MM.1S (cell line): ENCODE results near the gene RAC3.

Experiments
- DNase-seq: peaks from one replicate; pipeline ENCODE4 v3.0.0-alpha.2; 2015
- H2AFZ ChIP-seq: fragments of 300-600 bp; sonication (generic); 2 replicates; pipeline ENCODE4 v1.6.0; 2016; ENCODE audit warnings: antibody characterized with exemption, low read length
- H3F3A ChIP-seq: fragments of 300-600 bp; sonication (generic); 2 replicates; pipeline ENCODE4 v1.6.1; 2016; ENCODE audit warnings: mild to moderate bottlenecking, antibody characterized with exemption, low read length, moderate library complexity, mixed read lengths; ENCODE audit not compliant: insufficient read depth
- H3K27ac ChIP-seq: fragments of 300-600 bp; sonication (generic); 2 replicates; pipeline ENCODE4 v1.5.1; 2016; ENCODE audit warnings: mild to moderate bottlenecking, low read length
- H3K27me3 ChIP-seq: fragments of 300-600 bp; sonication (generic); replicated peaks from 2 replicates; pipeline ENCODE4 v1.6.0; 2016; ENCODE audit warnings: low read length; ENCODE audit not compliant: insufficient read depth
- H3K36me3 ChIP-seq: fragments of 300-600 bp; sonication (generic); replicated peaks from 2 replicates; pipeline ENCODE4 v1.6.1; 2016; ENCODE audit warnings: mild to moderate bottlenecking, low read length, mixed read lengths; ENCODE audit not compliant: insufficient read depth
- H3K4me1 ChIP-seq: fragments of 300-600 bp; sonication (generic); 2 replicates; pipeline ENCODE4 v1.6.1; 2016; ENCODE audit warnings: low read length, mixed read lengths
- H3K4me2 ChIP-seq: fragments of 300-600 bp; sonication (generic); 2 replicates; pipeline ENCODE4 v1.6.0; 2016; ENCODE audit warnings: low read depth, low read length
- H3K4me3 ChIP-seq: fragments of 300-600 bp; sonication (generic); 2 replicates; pipeline ENCODE4 v1.5.1; 2016; ENCODE audit warnings: low read length, mixed read lengths
- H3K79me2 ChIP-seq: fragments of 300-600 bp; sonication (generic); 2 replicates; pipeline ENCODE4 v1.6.1; 2016; ENCODE audit warnings: mixed run types, low read length, mixed read lengths
- H3K9ac ChIP-seq: fragments of 300-600 bp; sonication (generic); 2 replicates; pipeline ENCODE4 v1.6.1; 2016; ENCODE audit warnings: low read length, mixed read lengths
- H3K9me2 ChIP-seq: fragments of 300-600 bp; sonication (generic); replicated peaks from 2 replicates; pipeline ENCODE4 v1.6.1; 2016; ENCODE audit warnings: mild to moderate bottlenecking, low read length, mixed read lengths; ENCODE audit not compliant: insufficient read depth
- H3K9me3 ChIP-seq: fragments of 300-600 bp; sonication (generic); replicated peaks from 2 replicates; pipeline ENCODE4 v1.6.1; 2016; ENCODE audit warnings: mild to moderate bottlenecking, low read length, mixed read lengths; ENCODE audit not compliant: insufficient read depth
- H4K20me1 ChIP-seq: fragments of 300-600 bp; sonication (generic); 2 replicates; pipeline ENCODE4 v1.6.1; 2016; ENCODE audit warnings: mild to moderate bottlenecking, low read length, moderate library complexity, mixed read lengths; ENCODE audit not compliant: insufficient read depth
- EZH2 ChIP-seq: fragments of 300-600 bp; sonication (generic); optimal IDR thresholded peaks from 2 replicates; pipeline ENCODE3; 2017; ENCODE audit warnings: low read depth, mild to moderate bottlenecking, antibody characterized with exemption, low read length, mixed read lengths
- EZH2phosphoT487 ChIP-seq: fragments of 300-600 bp; sonication (generic); IDR thresholded peaks from 2 replicates; pipeline ENCODE4 v1.6.1; 2018; ENCODE audit warnings: antibody characterized with exemption, low read length
- TF ChIP-seq, protein P1 (sequence below): fragments of 300-600 bp; sonication (generic); IDR thresholded peaks from 2 replicates; pipeline ENCODE4 v1.5.1; 2016; ENCODE audit warnings: antibody characterized with exemption, low read length, mixed read lengths

Gene RAC3

DNA sequence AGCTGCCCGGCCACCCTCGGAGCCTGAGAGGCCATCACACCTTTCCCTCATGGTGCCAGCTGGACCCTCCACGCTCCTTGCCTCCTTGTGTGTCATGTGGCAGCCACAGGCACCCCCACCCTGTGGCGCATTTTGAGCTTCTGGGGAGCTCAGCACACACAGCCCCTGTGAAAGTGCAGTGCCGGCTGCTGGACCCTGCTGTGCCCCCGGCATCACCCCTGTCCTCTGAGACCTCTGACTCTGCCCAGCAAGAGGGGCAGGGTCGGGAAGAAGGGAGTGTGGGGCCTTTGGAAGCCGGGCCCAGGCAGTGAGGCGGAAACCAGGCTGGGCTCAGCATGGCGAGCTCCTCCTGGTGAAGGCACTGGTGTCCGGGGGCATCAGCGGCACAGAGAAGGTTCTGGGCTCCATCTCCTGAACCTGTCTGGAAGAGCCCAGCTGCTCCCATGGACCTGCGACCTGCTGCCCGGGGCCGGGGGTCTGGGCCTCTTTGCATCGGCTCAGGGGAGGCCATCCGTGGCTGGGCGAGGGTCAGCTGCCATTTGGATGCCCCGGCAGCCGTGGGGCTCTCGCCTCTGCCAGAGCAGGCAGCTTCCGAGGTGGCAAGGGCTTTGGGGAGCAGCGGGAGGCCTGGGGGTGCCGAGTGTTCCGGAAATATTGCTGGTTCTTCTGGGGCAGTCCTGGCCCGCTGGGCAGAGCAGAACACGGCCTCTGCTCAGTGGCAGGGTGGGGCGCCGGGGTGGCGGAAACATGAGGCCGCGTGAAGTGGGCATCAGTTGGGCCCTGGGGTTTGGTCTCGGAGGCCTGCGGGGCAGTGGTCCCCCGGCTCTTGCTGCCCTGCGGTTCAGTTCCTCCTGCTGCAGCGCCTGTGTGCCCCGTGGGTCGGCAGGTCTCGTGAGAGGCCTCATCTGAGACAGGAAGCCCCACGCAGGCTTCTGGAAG, 26.7 kb upstream of the RAC3 start:
- no peaks in the 10 kb centered on the region for H3K79me2 ChIP-seq
- no peaks in the 10 kb centered on the region for H3K4me1 ChIP-seq
- H3K9ac ChIP-seq: no peak overlapping the region
- H3K9me3 ChIP-seq: no peaks in the 10 kb centered on the region
- H3K4me3 ChIP-seq: no peak overlapping the region
- H3F3A ChIP-seq: no peaks in the 10 kb centered on the region
- H3K9me2 ChIP-seq: no peaks in the 10 kb centered on the region
- H3K4me2 ChIP-seq: no peak overlapping the region
- DNase-seq: no peak
- H3K27me3 ChIP-seq: no peaks in the 10 kb centered on the region
- H3K36me3 ChIP-seq: no peaks in the 10 kb centered on the region
- H2AFZ ChIP-seq: no peak overlapping the region
- TF ChIP-seq EZH2phosphoT487: no peak
- TF ChIP-seq, protein P1, sequence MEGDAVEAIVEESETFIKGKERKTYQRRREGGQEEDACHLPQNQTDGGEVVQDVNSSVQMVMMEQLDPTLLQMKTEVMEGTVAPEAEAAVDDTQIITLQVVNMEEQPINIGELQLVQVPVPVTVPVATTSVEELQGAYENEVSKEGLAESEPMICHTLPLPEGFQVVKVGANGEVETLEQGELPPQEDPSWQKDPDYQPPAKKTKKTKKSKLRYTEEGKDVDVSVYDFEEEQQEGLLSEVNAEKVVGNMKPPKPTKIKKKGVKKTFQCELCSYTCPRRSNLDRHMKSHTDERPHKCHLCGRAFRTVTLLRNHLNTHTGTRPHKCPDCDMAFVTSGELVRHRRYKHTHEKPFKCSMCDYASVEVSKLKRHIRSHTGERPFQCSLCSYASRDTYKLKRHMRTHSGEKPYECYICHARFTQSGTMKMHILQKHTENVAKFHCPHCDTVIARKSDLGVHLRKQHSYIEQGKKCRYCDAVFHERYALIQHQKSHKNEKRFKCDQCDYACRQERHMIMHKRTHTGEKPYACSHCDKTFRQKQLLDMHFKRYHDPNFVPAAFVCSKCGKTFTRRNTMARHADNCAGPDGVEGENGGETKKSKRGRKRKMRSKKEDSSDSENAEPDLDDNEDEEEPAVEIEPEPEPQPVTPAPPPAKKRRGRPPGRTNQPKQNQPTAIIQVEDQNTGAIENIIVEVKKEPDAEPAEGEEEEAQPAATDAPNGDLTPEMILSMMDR: no peak
- no peak for TF ChIP-seq EZH2
- no peak overlapping the region for H3K27ac ChIP-seq
- H4K20me1 ChIP-seq: no peaks in the 10 kb centered on the region

DNA sequence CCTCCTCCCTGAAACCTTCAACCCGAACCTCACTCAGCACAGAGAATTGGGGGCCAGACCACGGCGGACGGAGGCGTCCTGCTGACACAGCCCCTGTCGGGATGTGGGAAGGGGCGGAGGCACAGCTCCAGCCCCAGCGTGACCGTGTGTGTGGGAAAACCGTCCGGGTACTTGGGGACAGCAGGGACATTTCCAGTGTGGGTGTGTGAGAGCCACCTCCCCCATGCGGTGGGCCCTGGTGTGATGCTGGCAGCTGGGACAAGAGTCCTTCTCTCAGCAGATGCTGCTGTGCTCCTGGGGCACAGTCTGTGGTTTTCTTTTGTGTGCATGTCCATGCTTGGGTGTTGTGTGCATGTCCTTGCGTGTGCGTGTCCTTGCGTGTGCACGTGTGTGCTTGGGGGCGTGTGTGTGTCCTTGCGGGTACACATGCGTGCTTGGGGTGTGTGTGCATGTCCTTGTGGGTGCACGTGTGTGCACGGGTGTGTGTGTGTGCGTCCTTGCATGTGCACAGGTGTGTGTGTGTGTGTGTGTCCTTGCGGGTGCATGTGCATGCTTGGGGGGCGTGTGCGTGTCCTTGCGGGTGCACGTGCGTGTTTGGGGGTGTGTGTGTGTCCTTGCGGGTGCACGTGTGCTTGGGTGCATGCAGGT, 25.7 kb upstream of the RAC3 start:
- Histone ChIP-seq H3K4me2 (no peak overlapping the region), H3K9me3 (no peaks in the 10 kb centered on the region), H4K20me1 (no peaks in the 10 kb centered on the region), H3K79me2 (no peaks in the 10 kb centered on the region), H3K9me2 (no peaks in the 10 kb centered on the region), H3K27me3 (no peaks in the 10 kb centered on the region), H2AFZ (no peak overlapping the region), H3K4me1 (no peaks in the 10 kb centered on the region), H3K36me3 (no peaks in the 10 kb centered on the region), H3K4me3 (no peak overlapping the region), H3K27ac (no peak overlapping the region), H3K9ac (no peak overlapping the region), H3F3A (no peaks in the 10 kb centered on the region)
- DNase-seq: no peak
- TF ChIP-seq, protein P1: no peak
- TF ChIP-seq EZH2phosphoT487 (no peak), EZH2 (no peak)

DNA sequence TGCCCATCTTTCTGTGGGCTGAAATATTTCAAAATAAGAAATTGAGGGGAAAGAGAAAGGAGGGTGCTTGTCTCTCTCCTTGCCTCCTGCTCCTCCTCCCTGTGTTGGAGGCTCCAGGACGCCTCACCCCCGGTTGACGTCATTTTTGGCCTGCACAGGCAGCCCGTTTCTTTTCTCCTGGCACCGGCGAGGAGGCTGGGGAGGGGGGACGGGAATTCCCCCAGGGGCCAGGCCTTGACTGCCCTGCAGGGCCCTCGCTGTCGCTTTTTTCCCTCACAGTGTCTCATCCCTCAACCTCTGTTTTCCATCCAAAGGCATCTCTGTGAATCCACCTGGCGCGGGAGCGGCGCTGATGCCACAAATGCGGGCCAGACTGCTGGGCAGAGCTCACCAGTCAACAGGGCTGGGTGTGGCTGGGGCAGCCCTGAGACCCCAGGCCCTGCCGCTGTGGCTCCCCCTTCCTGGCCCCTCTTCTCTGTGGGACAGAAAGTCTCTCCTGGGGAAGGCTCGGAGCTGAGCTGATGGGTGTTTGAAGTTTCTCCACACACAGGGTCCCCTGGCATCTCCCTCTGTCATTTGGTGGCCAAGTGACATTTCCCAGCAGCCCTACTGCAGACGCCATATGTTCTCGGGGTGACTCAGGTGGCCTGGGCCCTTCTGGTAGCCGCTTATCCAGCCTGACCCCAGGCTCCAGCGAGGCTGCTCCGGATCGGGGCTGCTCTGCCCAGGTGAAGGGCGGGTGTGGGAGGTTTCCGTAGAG, 24.8 kb upstream of the RAC3 start:
- no peak overlapping the region for H3K4me3 ChIP-seq
- no peaks in the 10 kb centered on the region for H3K36me3 ChIP-seq
- H3K9ac ChIP-seq: no peak overlapping the region
- no peak for DNase-seq
- no peaks in the 10 kb centered on the region for H3K27me3 ChIP-seq
- no peaks in the 10 kb centered on the region for H3K9me2 ChIP-seq
- no peak overlapping the region for H3K4me2 ChIP-seq
- no peak overlapping the region for H2AFZ ChIP-seq
- no peaks in the 10 kb centered on the region for H3K9me3 ChIP-seq
- H3K79me2 ChIP-seq: no peaks in the 10 kb centered on the region
- H3K4me1 ChIP-seq: no peaks in the 10 kb centered on the region
- no peaks in the 10 kb centered on the region for H4K20me1 ChIP-seq
- H3F3A ChIP-seq: no peaks in the 10 kb centered on the region
- no peak overlapping the region for H3K27ac ChIP-seq
- no peak for TF ChIP-seq EZH2phosphoT487
- TF ChIP-seq, protein P1: no peak
- TF ChIP-seq EZH2: no peak
